ENCODE results near the gene CASK. TPM values are rescaled to one million over a fixed set of nuclear protein-coding genes. Genes with fewer than 3 reads are reported as not detected.
"Not testable (repeated sequence)": the region's sequence is repeated elsewhere in the genome, so short reads cannot be mapped to it uniquely, and the experiment has no call there.

The CASK gene
- total RNA-seq, 2 donors from 2014 or later, result 90.8 to 107 TPM

GRCh38 chrX:41684138-41684537, 239.2 kb downstream of the CASK start:
- Histone ChIP-seq H3K9me3 (no peaks in the 10 kb centered on the region), H3K9ac (ENCODE audit: low read depth in 2 of 2, low read length in 2 of 2) (no peak overlapping the region), H3K36me3 (no peaks in the 10 kb centered on the region), H3K4me3 (no peak overlapping the region), H3K27me3 (no peaks in the 10 kb centered on the region), H3K27ac (no peak overlapping the region), H3K4me1 (no peaks in the 10 kb centered on the region)
- intact Hi-C loops (cut with DNase I), result no loop called here
- no peak for DNase-seq
- no peak for TF ChIP-seq CTCF (IDR thresholded peaks at IDR 0.05)

- H3K27ac ChIP-seq, result no peak overlapping the region
- no peak overlapping the region for H3K9ac ChIP-seq (ENCODE audit: low read depth in 2 of 2, low read length in 2 of 2)
- no peaks in the 10 kb centered on the region for H3K9me3 ChIP-seq
- no peaks in the 10 kb centered on the region for H3K36me3 ChIP-seq
- H3K4me1 ChIP-seq, result no peaks in the 10 kb centered on the region
- intact Hi-C loops (cut with DNase I), result no loop called here
- no peak overlapping the region for H3K4me3 ChIP-seq
- H3K27me3 ChIP-seq, result no peaks in the 10 kb centered on the region
- no peak for DNase-seq
- no peak for TF ChIP-seq CTCF (IDR thresholded peaks at IDR 0.05)
These were observed 245.9 kb downstream of the CASK start for GRCh38 chrX:41677183-41678060.

GRCh38 chrX:41676361-41676760, 247.0 kb downstream of the CASK start:
- H3K27me3 ChIP-seq; H3K4me3 ChIP-seq; DNase-seq; H3K9ac ChIP-seq (ENCODE audit: low read depth in 2 of 2, low read length in 2 of 2); H3K9me3 ChIP-seq; intact Hi-C loops (cut with DNase I); H3K4me1 ChIP-seq; H3K36me3 ChIP-seq; H3K27ac ChIP-seq: not testable (repeated sequence)

GRCh38 chrX:41672643-41673042, 250.7 kb downstream of the CASK start:
- no peak for DNase-seq
- no peaks in the 10 kb centered on the region for H3K36me3 ChIP-seq
- no peaks in the 10 kb centered on the region for H3K27me3 ChIP-seq
- no peak overlapping the region for H3K9ac ChIP-seq (ENCODE audit: low read depth in 2 of 2, low read length in 2 of 2)
- no peak overlapping the region for H3K27ac ChIP-seq
- H3K4me1 ChIP-seq, result no peaks in the 10 kb centered on the region
- intact Hi-C loops (cut with DNase I), result no loop called here
- no peaks in the 10 kb centered on the region for H3K9me3 ChIP-seq
- H3K4me3 ChIP-seq, result no peak overlapping the region
- TF ChIP-seq CTCF (IDR thresholded peaks at IDR 0.05), result no peak

GRCh38 chrX:41671082-41671481, 252.3 kb downstream of the CASK start:
- TF ChIP-seq CTCF (IDR thresholded peaks at IDR 0.05), result no peak
- Histone ChIP-seq H3K9me3 (no peaks in the 10 kb centered on the region), H3K27me3 (no peaks in the 10 kb centered on the region), H3K4me1 (no peaks in the 10 kb centered on the region), H3K4me3 (no peak overlapping the region), H3K27ac (no peak overlapping the region), H3K9ac (ENCODE audit: low read depth in 2 of 2, low read length in 2 of 2) (no peak overlapping the region), H3K36me3 (no peaks in the 10 kb centered on the region)
- no peak for DNase-seq
- intact Hi-C loops (cut with DNase I), result no loop called here

GRCh38 chrX:41670112-41670511, 253.2 kb downstream of the CASK start:
- H3K9ac ChIP-seq (ENCODE audit: low read depth in 2 of 2, low read length in 2 of 2), result no peak overlapping the region
- no peaks in the 10 kb centered on the region for H3K27me3 ChIP-seq
- no peak for DNase-seq
- intact Hi-C loops (cut with DNase I), result no loop called here
- no peak overlapping the region for H3K4me3 ChIP-seq
- H3K9me3 ChIP-seq, result no peaks in the 10 kb centered on the region
- no peaks in the 10 kb centered on the region for H3K4me1 ChIP-seq
- no peak for TF ChIP-seq CTCF (IDR thresholded peaks at IDR 0.05)
- H3K36me3 ChIP-seq, result no peaks in the 10 kb centered on the region
- no peak overlapping the region for H3K27ac ChIP-seq
